Measurements from ENCODE around the gene WRAP73. TPM values are rescaled to one million over a fixed set of nuclear protein-coding genes. Genes with fewer than 3 reads are reported as not detected.

The WRAP73 gene
- total RNA-seq, 1 experiment from 2014 or later: 51.4 TPM

- ChIA-PET POLR2A (no interaction called here), RAD21 (ENCODE audit: low non-redundant PET in 1 of 2, low total read pairs in 2 of 2, uncharacterized antibody in 2 of 2, unreplicated experiment in 2 of 2) (no interaction called here), CTCF (interaction anchor here (1.7 kb wide), 1 partner anchor 29 kb away, joined by 8 read pairs; no protein-coding TSS in a partner anchor)
- Histone ChIP-seq H3K9ac (ENCODE audit: low read length) (no peak overlapping the region), H3K4me2 (ENCODE audit: low read length) (no peak overlapping the region), H3K4me1 (ENCODE audit: control insufficient read depth in 1 of 2, insufficient read depth in 2 of 2, low read length in 2 of 2) (no peaks in the 10 kb centered on the region), H3K27ac (ENCODE audit: low read depth, low read length) (no peak overlapping the region), H3K36me3 (ENCODE audit: control insufficient read depth in 1 of 2, insufficient read depth in 2 of 2, low read length in 2 of 2) (no peaks in the 10 kb centered on the region), H3K9me3 (ENCODE audit: control insufficient read depth in 1 of 2, insufficient read depth in 1 of 2, low read depth in 1 of 2, low read length in 2 of 2) (no peaks in the 10 kb centered on the region; a peak in 1 of 4 replicates), H3K4me3 (replicated peaks in 1 of 2; ENCODE audit: low read depth in 1 of 2, low read length in 2 of 2) (no peak overlapping the region), H3K27me3 (ENCODE audit: insufficient read depth, low read length) (no peaks in the 10 kb centered on the region), H3K79me2 (ENCODE audit: insufficient read depth, low read length) (no peaks in the 10 kb centered on the region), H4K20me1 (ENCODE audit: insufficient read depth) (no peaks in the 10 kb centered on the region), H3K9me2 (ENCODE audit: insufficient read depth) (no peaks in the 10 kb centered on the region), H2AFZ (ENCODE audit: low read depth, low read length, poor library complexity, severe bottlenecking) (no peak overlapping the region)
- intact Hi-C loops (cut with micrococcal nuclease): no loop called here
- ATAC-seq (no peak), DNase-seq (ENCODE audit: low read depth, low spot score) (no peak)
- TF ChIP-seq EGR1 (IDR thresholded peaks at IDR 0.05; ENCODE audit: low read depth): no peak
- no peak for TF ChIP-seq TCF7L2 (IDR thresholded peaks at IDR 0.05; ENCODE audit: borderline replicate concordance, extremely low read depth, insufficient read depth, insufficient read length)
- no peak for TF ChIP-seq SIN3A (IDR thresholded peaks at IDR 0.05; ENCODE audit: low read depth)
- TF ChIP-seq CTCF (IDR thresholded peaks at IDR 0.05 in 2 of 3, conservative IDR thresholded peaks at IDR 0.05 in 1 of 3; ENCODE audit: borderline replicate concordance in 1 of 3, insufficient read depth in 1 of 3, low read depth in 2 of 3, low read length in 2 of 3): no peak
- no TSS peak for BruUV-seq (replicated peaks)
These were observed 59.7 kb downstream of the WRAP73 start for GRCh38 chr1:3590139-3590763.

- Histone ChIP-seq H3K36me3 (ENCODE audit: control insufficient read depth in 1 of 2, insufficient read depth in 2 of 2, low read length in 2 of 2) (no peaks in the 10 kb centered on the region), H3K27ac (ENCODE audit: low read depth, low read length) (no peak overlapping the region; the same call in 1 of the 2 replicates), H3K79me2 (ENCODE audit: insufficient read depth, low read length) (no peaks in the 10 kb centered on the region), H3K4me1 (ENCODE audit: control insufficient read depth in 1 of 2, insufficient read depth in 2 of 2, low read length in 2 of 2) (no peaks in the 10 kb centered on the region), H3K4me2 (ENCODE audit: low read length) (no peak overlapping the region), H3K9me2 (ENCODE audit: insufficient read depth) (no peaks in the 10 kb centered on the region), H3K4me3 (replicated peaks in 1 of 2; ENCODE audit: low read depth in 1 of 2, low read length in 2 of 2) (no peak overlapping the region), H4K20me1 (ENCODE audit: insufficient read depth) (no peaks in the 10 kb centered on the region), H3K9me3 (ENCODE audit: control insufficient read depth in 1 of 2, insufficient read depth in 1 of 2, low read depth in 1 of 2, low read length in 2 of 2) (no peaks in the 10 kb centered on the region; a peak in 1 of 4 replicates), H3K27me3 (ENCODE audit: insufficient read depth, low read length) (no peaks in the 10 kb centered on the region), H2AFZ (ENCODE audit: low read depth, low read length, poor library complexity, severe bottlenecking) (no peak overlapping the region), H3K9ac (ENCODE audit: low read length) (no peak overlapping the region)
- ChIA-PET CTCF (interaction anchor here (0.6 to 2.1 kb wide), 4 partner anchors 26 to 126 kb away, joined by 3 to 11 read pairs (median 6); no protein-coding TSS in a partner anchor), RAD21 (ENCODE audit: low non-redundant PET in 1 of 2, low total read pairs in 2 of 2, uncharacterized antibody in 2 of 2, unreplicated experiment in 2 of 2) (interaction anchor here (0.6 to 1.0 kb wide), 3 partner anchors 26 to 95 kb away, joined by 3 to 4 read pairs (median 3); no protein-coding TSS in a partner anchor), POLR2A (no interaction called here)
- TF ChIP-seq TCF7L2 (IDR thresholded peaks at IDR 0.05; ENCODE audit: borderline replicate concordance, extremely low read depth, insufficient read depth, insufficient read length) (no peak), CTCF (IDR thresholded peaks at IDR 0.05 in 2 of 3, conservative IDR thresholded peaks at IDR 0.05 in 1 of 3; ENCODE audit: borderline replicate concordance in 1 of 3, insufficient read depth in 1 of 3, low read depth in 2 of 3, low read length in 2 of 3) (0 out of 6 replicates have a peak, but pooled peaks of 1 of the 3 experiments have one; percentile 4)
- DNase-seq (ENCODE audit: low read depth, low spot score) (no peak), ATAC-seq (no peak)
- BruUV-seq (replicated peaks): no TSS peak
- intact Hi-C loops (cut with micrococcal nuclease): loop anchor here (1.0 kb wide), 1 partner anchor 23 kb away; the partner anchor contains the start of gene MEGF6
These were observed 61.5 kb downstream of the WRAP73 start for GRCh38 chr1:3588395-3588794.
